BLaER1 (cell line): ENCODE results near the gene ARSI.

Experiments
- H3K27ac ChIP-seq: shearing (Covaris generic); formaldehyde crosslinking; 2 replicates; pipeline ENCODE4 v1.8.1; 2022
- H3K27me3 ChIP-seq: shearing (Covaris generic); formaldehyde crosslinking; 2 replicates; pipeline ENCODE4 v1.8.1; 2022
- H3K36me3 ChIP-seq: shearing (Covaris generic); formaldehyde crosslinking; 2 replicates; pipeline ENCODE4 v1.8.1; 2022
- H3K4me1 ChIP-seq: shearing (Covaris generic); formaldehyde crosslinking; 2 replicates; pipeline ENCODE4 v1.8.1; 2022
- H3K4me2 ChIP-seq: shearing (Covaris generic); formaldehyde crosslinking; 2 replicates; pipeline ENCODE4 v1.8.1; 2022
- H3K4me3 ChIP-seq: shearing (Covaris generic); formaldehyde crosslinking; 2 replicates; pipeline ENCODE4 v1.8.1; 2022
- H3K9ac ChIP-seq: shearing (Covaris generic); formaldehyde crosslinking; 2 replicates; pipeline ENCODE4 v1.8.1; 2022
- H3K9me3 ChIP-seq: shearing (Covaris generic); formaldehyde crosslinking; 2 replicates; pipeline ENCODE4 v1.8.1; 2022
- H4K20me1 ChIP-seq: shearing (Covaris generic); formaldehyde crosslinking; 2 replicates; pipeline ENCODE4 v1.8.1; 2022
- Cebpa-rat ChIP-seq: shearing (Covaris generic); IDR thresholded peaks from 2 replicates; pipeline ENCODE4 v1.8.1; 2022

The ARSI gene

GRCh38 chr5:150284311-150284710, 18.4 kb downstream of the ARSI start:
- H3K4me1 ChIP-seq: peaks cover 5% of the 10 kb centered on the region; the same call in 1 of the 2 replicates
- H3K4me2 ChIP-seq: no peak overlapping the region
- no peaks in the 10 kb centered on the region for H3K36me3 ChIP-seq
- no peaks in the 10 kb centered on the region for H3K27me3 ChIP-seq
- no peak for TF ChIP-seq Cebpa-rat
- H4K20me1 ChIP-seq: no peaks in the 10 kb centered on the region
- no peaks in the 10 kb centered on the region for H3K9me3 ChIP-seq
- H3K4me3 ChIP-seq: no peak overlapping the region
- no peak overlapping the region for H3K27ac ChIP-seq
- no peak overlapping the region for H3K9ac ChIP-seq

- no peak overlapping the region for H3K27ac ChIP-seq
- no peaks in the 10 kb centered on the region for H3K27me3 ChIP-seq
- H4K20me1 ChIP-seq: no peaks in the 10 kb centered on the region
- peaks cover 5% of the 10 kb centered on the region; the same call in 1 of the 2 replicates for H3K4me1 ChIP-seq
- H3K4me3 ChIP-seq: no peak overlapping the region
- no peak overlapping the region for H3K4me2 ChIP-seq
- no peaks in the 10 kb centered on the region for H3K36me3 ChIP-seq
- H3K9ac ChIP-seq: no peak overlapping the region
- no peak for TF ChIP-seq Cebpa-rat
- H3K9me3 ChIP-seq: no peaks in the 10 kb centered on the region
Measured at GRCh38 chr5:150283904-150284303, 18.8 kb downstream of the ARSI start.

GRCh38 chr5:150281987-150282386, 20.7 kb downstream of the ARSI start:
- no peaks in the 10 kb centered on the region for H4K20me1 ChIP-seq
- peaks cover 12% of the 10 kb centered on the region; the same call in 1 of the 2 replicates for H3K4me1 ChIP-seq
- no peak for TF ChIP-seq Cebpa-rat
- H3K27ac ChIP-seq: no peak overlapping the region
- no peaks in the 10 kb centered on the region for H3K9me3 ChIP-seq
- no peaks in the 10 kb centered on the region for H3K36me3 ChIP-seq
- H3K4me3 ChIP-seq: no peak overlapping the region
- no peaks in the 10 kb centered on the region for H3K27me3 ChIP-seq
- no peak overlapping the region for H3K9ac ChIP-seq
- H3K4me2 ChIP-seq: no peak overlapping the region

GRCh38 chr5:150279330-150280020, 23.2 kb downstream of the ARSI start:
- TF ChIP-seq Cebpa-rat: no peak
- no peaks in the 10 kb centered on the region for H3K36me3 ChIP-seq
- H4K20me1 ChIP-seq: no peaks in the 10 kb centered on the region
- H3K27ac ChIP-seq: no peak overlapping the region
- H3K4me2 ChIP-seq: no peak overlapping the region
- no peak overlapping the region for H3K9ac ChIP-seq
- no peaks in the 10 kb centered on the region for H3K27me3 ChIP-seq
- peaks cover 12% of the 10 kb centered on the region; the same call in 1 of the 2 replicates for H3K4me1 ChIP-seq
- no peaks in the 10 kb centered on the region for H3K9me3 ChIP-seq
- H3K4me3 ChIP-seq: no peak overlapping the region

DNA sequence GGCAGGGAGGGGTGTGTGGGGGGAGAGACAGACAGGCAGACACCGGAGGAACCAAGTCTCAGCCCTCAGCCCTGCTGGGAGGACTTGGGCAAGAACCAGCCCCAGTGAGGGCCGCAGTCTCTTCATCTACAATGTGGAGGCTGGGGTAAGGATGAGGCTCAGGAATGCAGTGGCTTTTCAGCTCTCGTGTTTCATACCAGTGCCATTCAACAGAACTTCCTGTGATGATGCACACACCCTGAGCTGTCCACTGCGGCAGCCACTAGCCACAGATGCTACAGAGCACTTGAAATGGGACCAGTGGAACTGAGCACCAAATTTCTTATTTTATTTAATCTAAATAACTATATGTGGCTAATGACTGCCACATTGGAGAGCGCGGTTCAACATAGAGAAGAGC, 23.8 kb downstream of the ARSI start:
- H3K9me3 ChIP-seq: no peaks in the 10 kb centered on the region
- H3K4me2 ChIP-seq: no peak overlapping the region
- no peak overlapping the region for H3K4me3 ChIP-seq
- peaks cover 12% of the 10 kb centered on the region; the same call in 1 of the 2 replicates for H3K4me1 ChIP-seq
- no peaks in the 10 kb centered on the region for H4K20me1 ChIP-seq
- H3K27ac ChIP-seq: no peak overlapping the region
- H3K36me3 ChIP-seq: no peaks in the 10 kb centered on the region
- H3K27me3 ChIP-seq: no peaks in the 10 kb centered on the region
- no peak for TF ChIP-seq Cebpa-rat
- no peak overlapping the region for H3K9ac ChIP-seq

GRCh38 chr5:150278046-150278730, 24.5 kb downstream of the ARSI start:
- H3K4me3 ChIP-seq: no peak overlapping the region
- no peaks in the 10 kb centered on the region for H3K9me3 ChIP-seq
- no peak overlapping the region for H3K9ac ChIP-seq
- H3K27ac ChIP-seq: no peak overlapping the region
- H4K20me1 ChIP-seq: no peaks in the 10 kb centered on the region
- TF ChIP-seq Cebpa-rat: no peak
- no peaks in the 10 kb centered on the region for H3K27me3 ChIP-seq
- H3K4me1 ChIP-seq: peaks cover 12% of the 10 kb centered on the region; the same call in 1 of the 2 replicates
- no peaks in the 10 kb centered on the region for H3K36me3 ChIP-seq
- no peak overlapping the region for H3K4me2 ChIP-seq

DNA sequence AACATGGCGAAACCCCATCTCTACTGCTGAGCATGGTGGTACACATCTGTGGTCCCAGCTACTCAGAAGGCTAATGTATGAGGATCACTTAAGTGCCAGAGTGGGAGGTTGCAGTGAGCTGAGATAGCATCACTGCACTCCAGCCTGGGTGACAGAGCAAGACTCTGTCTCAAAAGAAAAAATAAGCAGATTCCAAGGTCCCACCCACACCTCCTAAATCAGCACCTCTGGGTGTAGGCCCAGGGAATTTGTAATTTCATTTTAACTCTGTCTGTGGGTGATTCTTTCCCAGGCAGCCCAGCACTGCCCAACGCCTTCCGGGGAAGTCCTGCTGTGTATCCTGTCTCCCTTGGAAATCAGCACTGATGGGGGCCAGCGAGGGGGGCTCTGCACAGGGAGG, 25.7 kb downstream of the ARSI start:
- Histone ChIP-seq H3K9me3 (no peaks in the 10 kb centered on the region), H3K4me1 (peaks cover 9% of the 10 kb centered on the region; the same call in 1 of the 2 replicates), H3K27me3 (no peaks in the 10 kb centered on the region), H4K20me1 (no peaks in the 10 kb centered on the region), H3K9ac (no peak overlapping the region), H3K27ac (no peak overlapping the region), H3K4me2 (no peak overlapping the region), H3K36me3 (no peaks in the 10 kb centered on the region), H3K4me3 (no peak overlapping the region)
- no peak for TF ChIP-seq Cebpa-rat

GRCh38 chr5:150274811-150275210, 27.9 kb downstream of the ARSI start:
- H3K9ac ChIP-seq: no peak overlapping the region
- no peaks in the 10 kb centered on the region for H4K20me1 ChIP-seq
- H3K4me2 ChIP-seq: no peak overlapping the region
- no peaks in the 10 kb centered on the region for H3K36me3 ChIP-seq
- no peak for TF ChIP-seq Cebpa-rat
- 0 out of 2 replicates have a peak, but pooled peaks cover 11% of the 10 kb centered on the region for H3K4me1 ChIP-seq
- H3K4me3 ChIP-seq: no peak overlapping the region
- H3K27ac ChIP-seq: no peak overlapping the region
- H3K27me3 ChIP-seq: no peaks in the 10 kb centered on the region
- H3K9me3 ChIP-seq: no peaks in the 10 kb centered on the region

DNA sequence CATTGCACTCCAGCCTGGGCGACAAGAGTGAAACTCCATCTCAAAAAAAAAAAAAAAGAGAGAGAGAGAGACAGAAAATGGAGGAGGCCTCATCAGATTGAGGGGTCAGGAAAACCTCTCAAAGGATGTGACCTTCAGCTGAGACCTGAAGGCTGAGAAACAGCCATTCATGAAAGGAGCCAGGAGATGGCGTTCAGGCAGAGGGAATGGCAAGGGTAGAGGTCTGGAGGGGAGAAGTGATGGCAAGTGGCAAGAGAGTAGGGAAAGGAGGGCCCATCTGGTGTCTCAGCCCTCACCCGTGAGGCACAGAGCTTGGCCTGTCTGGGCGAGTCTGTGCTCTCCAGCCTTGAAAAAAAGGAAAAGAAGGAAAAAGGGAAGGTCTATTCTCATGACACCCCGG, 30.2 kb downstream of the ARSI start:
- no peak overlapping the region for H3K4me3 ChIP-seq
- no peak for TF ChIP-seq Cebpa-rat
- no peak overlapping the region for H3K4me2 ChIP-seq
- 0 out of 2 replicates have a peak, but pooled peaks cover 7% of the 10 kb centered on the region for H3K4me1 ChIP-seq
- no peaks in the 10 kb centered on the region for H4K20me1 ChIP-seq
- no peak overlapping the region for H3K9ac ChIP-seq
- H3K27me3 ChIP-seq: no peaks in the 10 kb centered on the region
- H3K36me3 ChIP-seq: no peaks in the 10 kb centered on the region
- no peak overlapping the region for H3K27ac ChIP-seq
- H3K9me3 ChIP-seq: no peaks in the 10 kb centered on the region

DNA sequence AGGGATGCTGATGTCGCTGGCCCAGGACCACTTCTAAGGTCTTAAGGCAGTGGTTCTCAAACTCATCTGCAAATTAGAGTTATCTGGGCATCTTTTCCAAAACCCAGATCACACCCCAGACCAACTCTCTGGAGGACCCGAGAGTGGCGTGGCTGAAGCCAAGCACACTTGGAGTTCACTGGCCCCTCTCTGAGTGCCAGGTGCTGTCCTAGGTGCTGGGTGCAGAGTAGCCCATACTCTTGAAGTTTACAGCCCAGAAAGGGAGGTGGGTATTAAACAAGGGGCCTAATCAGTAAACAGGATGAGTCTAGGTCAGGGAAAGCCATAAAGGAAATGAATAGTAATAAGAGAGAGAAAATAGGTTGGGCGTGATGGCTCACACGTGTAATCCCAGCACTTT, 30.8 kb downstream of the ARSI start:
- no peak overlapping the region for H3K4me2 ChIP-seq
- H3K9me3 ChIP-seq: no peaks in the 10 kb centered on the region
- no peaks in the 10 kb centered on the region for H3K27me3 ChIP-seq
- no peak overlapping the region for H3K4me3 ChIP-seq
- H3K9ac ChIP-seq: no peak overlapping the region
- no peak overlapping the region for H3K27ac ChIP-seq
- no peaks in the 10 kb centered on the region for H3K36me3 ChIP-seq
- no peaks in the 10 kb centered on the region for H4K20me1 ChIP-seq
- H3K4me1 ChIP-seq: 0 out of 2 replicates have a peak, but pooled peaks cover 7% of the 10 kb centered on the region
- no peak for TF ChIP-seq Cebpa-rat
